Ovary (tissue), 9 donors: ENCODE data around the gene RSRC1. TPM values are rescaled to one million over a fixed set of nuclear protein-coding genes. Genes with fewer than 3 reads are reported as not detected.

Experiments
- DNase-seq, 5 donors: peaks; one replicate each; pipeline ENCODE4 v3.0.0-alpha.2; 2019 to 2020
- H3K27ac ChIP-seq, 2 donors: fragments of 200-600 bp; one replicate each; pipeline versions ENCODE4 v1.5.1 to v1.8.0; 2019 to 2022
- H3K27me3 ChIP-seq: fragments of 200-600 bp; one replicate; pipeline ENCODE4 v1.8.0; 2022
- H3K36me3 ChIP-seq: fragments of 200-600 bp; sonication (generic); one replicate; pipeline ENCODE4 v1.5.1; 2019
- H3K4me1 ChIP-seq: one replicate; pipeline ENCODE4 v1.8.1; 2013; ENCODE audit warnings: mild to moderate bottlenecking, moderate library complexity; ENCODE audit not compliant: insufficient read depth
- H3K4me3 ChIP-seq: fragments of 200-600 bp; sonication (generic); one replicate; pipeline ENCODE4 v1.5.1; 2017
- H3K9me3 ChIP-seq, 2 donors: fragments of 200-600 bp in 1 of 2; sonication (generic) in 1 of 2; one replicate each; pipeline versions ENCODE4 v1.5.1 to v1.8.1; 2013 to 2019; ENCODE audit warnings: mild to moderate bottlenecking in 1 of 2, moderate library complexity in 1 of 2
- CTCF ChIP-seq, 3 donors: fragments of 450-650 bp in 2 of 3; fragments of 200-600 bp in 1 of 3; IDR thresholded peaks; one replicate each; pipeline versions ENCODE4 v1.5.1 to v1.8.0; 2016 to 2022; ENCODE audit warnings: antibody characterized with exemption in 3 of 3, mild to moderate bottlenecking in 1 of 3
- EP300 ChIP-seq: sonication (generic); formaldehyde crosslinking; IDR thresholded peaks from one replicate; pipeline ENCODE4 v1.6.1; 2017; ENCODE audit warnings: antibody characterized with exemption
- POLR2A ChIP-seq: fragments of 450-650 bp; IDR thresholded peaks from one replicate; pipeline ENCODE4 v1.6.1; 2017; ENCODE audit warnings: antibody characterized with exemption, mild to moderate bottlenecking, moderate library complexity
- WGBS, 3 donors: extraction: QIAGEN DNeasy Blood & Tissue Kit in 1 of 3; methylation state at CpG; one replicate each; pipeline versions ENCODE4 v1.1.5 to v1.1.7; 2013 to 2017; 5-methylcytosine and 5-hydroxymethylcytosine counted together
- intact Hi-C, 4 donors: fragments of 100-400 bp; cut with DNase I; formaldehyde crosslinking; loops; one replicate each; pipeline versions ENCODE4 v1.11.0 to v1.15.1; 2022 to 2023
- polyA plus RNA-seq, 2 donors: library from polyadenylated mRNA; stranded (reverse); fragments of 200-250 nt in 1 of 2; fragments of 350-450 nt in 1 of 2; fragmentation: Illumina TruSeq in 1 of 2; extraction: RNeasy Lipid Tissue Mini Kit (QIAGEN cat#74804) in 1 of 2; gene quantifications; one replicate each; pipeline ENCODE4 v1.2.3, GENCODE V29; 2013 to 2014
- total RNA-seq, 7 donors: library from RNA; depleted of rRNA in 2 of 7; stranded (reverse); fragments of >200 nt in 2 of 7; fragmentation: NEBNext Ultra II Directional in 3 of 7; extraction: Animal tissue kit (Norgen Biotek cat#: 25700) in 3 of 7; gene quantifications; one replicate each; pipeline versions ENCODE4 v1.1.0 to v1.2.4, GENCODE V29; 2016 to 2023
- donor health status: DM: no; HTN: no; CAD: no; lungs with moderate emphysema.
- donor health status: DM: no; HTN: no; CAD: no.
- donor health status: Bipolar disorder and iron deficiency.
- donor health status: DM: yes; HTN: yes; CAD: no.
- donor health status: DM: no; HTN: no; CAD: no.
- donor health status: DM: yes; HTN: yes; CAD: no.

RSRC1 gene
- total and polyA plus RNA-seq, 9 donors: 13.4 to 45.1 (median 31.8) TPM

DNA sequence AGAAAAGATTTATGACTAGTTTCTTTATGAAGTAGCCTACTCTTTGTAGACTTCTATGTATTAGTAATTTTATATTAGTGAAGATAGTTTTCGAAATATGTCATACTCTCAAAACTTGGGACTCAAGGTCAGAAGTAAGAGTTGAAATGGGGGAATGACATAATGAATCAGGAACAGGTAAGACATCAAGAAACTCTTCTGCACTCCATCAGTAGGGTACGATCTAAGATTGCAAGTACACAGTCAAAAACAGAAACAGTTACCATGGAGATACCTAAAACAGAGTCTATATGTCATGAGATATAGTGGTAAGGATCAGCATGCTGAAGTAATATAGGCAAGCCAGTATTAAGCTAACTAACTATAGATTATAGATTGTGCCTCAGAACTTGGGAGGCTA, 274.1 kb downstream of the RSRC1 start:
- no peaks in the 10 kb centered on the region for H3K4me1 ChIP-seq
- WGBS, 3 donors: 96 to 98% (median 97%) methylated on average over 2 of the region's 2 CpGs
- H3K27me3 ChIP-seq: no peaks in the 10 kb centered on the region
- TF ChIP-seq EP300 (no peak), POLR2A (no peak), CTCF (IDR thresholded peaks at IDR 0.05) (no peak)
- H3K36me3 ChIP-seq: no peaks in the 10 kb centered on the region
- no peak for DNase-seq
- H3K27ac ChIP-seq: no peak overlapping the region
- no peaks in the 10 kb centered on the region for H3K9me3 ChIP-seq
- intact Hi-C loops: no loop called here
- H3K4me3 ChIP-seq: no peak overlapping the region

GRCh38 chr3:158395421-158395820, 285.5 kb downstream of the RSRC1 start:
- H3K4me1 ChIP-seq: no peaks in the 10 kb centered on the region
- no peak overlapping the region for H3K27ac ChIP-seq
- 95 to 99% (median 97%) methylated on average over 2 of the region's 2 CpGs for WGBS, 3 donors
- H3K4me3 ChIP-seq: no peak overlapping the region
- no peaks in the 10 kb centered on the region for H3K36me3 ChIP-seq
- no peak for DNase-seq
- no peaks in the 10 kb centered on the region for H3K9me3 ChIP-seq
- intact Hi-C loops: no loop called here
- H3K27me3 ChIP-seq: no peaks in the 10 kb centered on the region
- TF ChIP-seq CTCF (IDR thresholded peaks at IDR 0.05) (no peak), POLR2A (no peak), EP300 (no peak)

- intact Hi-C loops: no loop called here
- Histone ChIP-seq H3K27ac (no peak overlapping the region), H3K27me3 (no peaks in the 10 kb centered on the region), H3K9me3 (no peaks in the 10 kb centered on the region), H3K4me1 (no peaks in the 10 kb centered on the region), H3K4me3 (no peak overlapping the region), H3K36me3 (no peaks in the 10 kb centered on the region)
- DNase-seq: no peak
- no peak for TF ChIP-seq POLR2A
- TF ChIP-seq EP300: no peak
- TF ChIP-seq CTCF (IDR thresholded peaks at IDR 0.05): no peak
Observed at GRCh38 chr3:158402590-158402989, 292.7 kb downstream of the RSRC1 start.

- Histone ChIP-seq H3K27me3 (no peaks in the 10 kb centered on the region), H3K27ac (no peak overlapping the region), H3K36me3 (no peaks in the 10 kb centered on the region), H3K4me1 (no peaks in the 10 kb centered on the region), H3K4me3 (no peak overlapping the region), H3K9me3 (no peaks in the 10 kb centered on the region)
- intact Hi-C loops: no loop called here
- 78 to 86% (median 79%) methylated on average over 1 of the region's 1 CpG for WGBS, 3 donors
- DNase-seq: no peak
- no peak for TF ChIP-seq CTCF (IDR thresholded peaks at IDR 0.05)
Observed at GRCh38 chr3:158403013-158403412, 293.1 kb downstream of the RSRC1 start.
